A673 (cell line): ENCODE results near the gene DIP2A. TPM values are rescaled to one million over a fixed set of nuclear protein-coding genes. Genes with fewer than 3 reads are reported as not detected.
A peak's percentile ranks its signal among the peaks of the same experiment; 100 is the strongest.

Source experiments
- BruUV-seq: library from RNA; stranded (reverse); fragments of 400-500 nt; replicated peaks from 2 replicates; lab custom pipeline; 2021; lab: Mats Ljungman, UMichigan
- CTCF ChIA-PET: fragments of 300-600 bp; sonication (Branson Sonifier 250); formaldehyde crosslinking; loops from one replicate; lab custom pipeline; 2022; ENCODE audit warnings: antibody characterized with exemption; lab: Charles Lee
- POLR2A ChIA-PET: fragments of 300-600 bp; sonication (Branson Sonifier 250); formaldehyde crosslinking; loops from one replicate; lab custom pipeline; 2022; ENCODE audit warnings: antibody characterized with exemption; ENCODE audit not compliant: low non-redundant PET; lab: Charles Lee
- DNase-seq: peaks from one replicate; pipeline ENCODE4 v3.0.0-alpha.2; 2015; ENCODE audit warnings: low spot score
- H3K27ac ChIP-seq: fragments of 200-600 bp; sonication (generic); 2 replicates; pipeline ENCODE4 v1.5.1; 2016; ENCODE audit warnings: mixed run types, low read depth, mild to moderate bottlenecking, mixed read lengths, antibody characterized with exemption, low read length; ENCODE audit not compliant: poor library complexity, severe bottlenecking
- H3K27me3 ChIP-seq: fragments of 200-600 bp; sonication (generic); replicated peaks from 2 replicates; pipeline ENCODE4 v1.6.1; 2017; ENCODE audit warnings: mixed run types, low read depth, mild to moderate bottlenecking, mixed read lengths, antibody characterized with exemption, low read length; ENCODE audit not compliant: insufficient read depth, poor library complexity
- H3K36me3 ChIP-seq: fragments of 200-600 bp; sonication (generic); 2 replicates; pipeline ENCODE4 v1.6.1; 2016; ENCODE audit warnings: mixed run types, mild to moderate bottlenecking, mixed read lengths, antibody characterized with exemption, low read length; ENCODE audit not compliant: insufficient read depth, poor library complexity, severe bottlenecking
- H3K4me1 ChIP-seq: fragments of 200-600 bp; sonication (generic); 2 replicates; pipeline ENCODE4 v1.6.1; 2017; ENCODE audit warnings: mixed run types, mild to moderate bottlenecking, mixed read lengths, antibody characterized with exemption, low read length; ENCODE audit not compliant: insufficient read depth, poor library complexity, severe bottlenecking
- H3K4me3 ChIP-seq: fragments of 200-600 bp; sonication (generic); 2 replicates; pipeline ENCODE4 v1.5.1; 2016; ENCODE audit warnings: low read depth, mixed run types, mild to moderate bottlenecking, mixed read lengths, low read length; ENCODE audit not compliant: poor library complexity, severe bottlenecking
- H3K9me3 ChIP-seq: fragments of 200-600 bp; sonication (generic); 2 replicates; pipeline ENCODE4 v1.6.1; 2016; ENCODE audit warnings: mixed run types, low read depth, mild to moderate bottlenecking, mixed read lengths, antibody characterized with exemption, low read length; ENCODE audit not compliant: poor library complexity, severe bottlenecking
- EZH2 ChIP-seq: fragments of 200-600 bp; sonication (generic); IDR thresholded peaks from 2 replicates; pipeline ENCODE4 v1.6.1; 2017; ENCODE audit warnings: borderline replicate concordance, low read depth, mild to moderate bottlenecking, mixed read lengths, antibody characterized with exemption, low read length; ENCODE audit not compliant: poor library complexity, severe bottlenecking
- intact Hi-C: fragments of 100-400 bp; cut with micrococcal nuclease; formaldehyde crosslinking; loops from one replicate; pipeline ENCODE4 v1.10.0; 2022; ENCODE audit not compliant: unreplicated experiment
- total RNA-seq: library from RNA; stranded (reverse); gene quantifications from 2 replicates; pipeline ENCODE4 v1.2.3, GENCODE V29; 2021
- TF ChIP-seq, protein P1 (sequence below): fragments of 300-800, 200-600 bp; sonication (generic); conservative IDR thresholded peaks from 2 replicates; pipeline ENCODE4 v1.5.1; 2017; ENCODE audit warnings: low read depth, mild to moderate bottlenecking, antibody characterized with exemption, low read length, moderate library complexity, mixed read lengths

Gene DIP2A
- total RNA-seq, 1 experiment from 2014 or later, result 37.3 TPM

DNA sequence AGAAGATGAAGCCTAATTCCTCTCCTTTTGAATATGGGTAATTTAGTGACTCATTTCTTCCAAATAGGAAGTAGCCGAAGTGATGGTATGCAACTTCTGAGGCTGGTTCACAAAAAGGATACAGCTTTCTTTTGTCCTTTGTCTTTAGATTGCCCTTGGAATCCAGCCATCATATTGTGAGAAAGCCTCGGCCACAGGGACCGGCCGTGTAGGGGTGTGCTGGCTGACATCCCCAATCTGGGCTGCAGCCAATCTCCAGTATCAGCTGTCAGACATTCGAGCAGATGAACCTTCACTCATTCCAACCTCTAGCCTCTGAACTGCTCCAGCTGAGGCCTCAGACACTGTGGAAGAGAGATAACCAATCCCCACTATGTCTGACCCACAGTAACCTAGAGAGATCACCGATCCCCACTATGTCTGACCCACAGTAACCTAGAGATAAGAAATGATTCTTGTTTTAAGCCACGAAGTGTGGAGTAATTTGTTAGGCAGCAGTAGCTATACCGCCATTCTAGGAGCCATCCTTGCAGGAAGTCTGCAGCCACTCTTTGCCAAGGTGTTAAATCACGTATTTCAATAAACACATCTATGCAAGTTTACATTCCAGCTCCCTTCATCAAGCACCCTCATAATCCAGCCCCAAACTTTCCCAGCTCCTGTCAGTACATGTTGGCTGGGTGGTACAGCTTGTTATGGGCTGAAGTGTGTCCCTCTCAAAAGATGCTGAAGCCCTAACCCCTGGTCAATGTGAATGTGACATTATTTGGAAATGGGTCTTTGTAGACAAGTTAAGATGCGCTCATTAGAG, 2.9 kb upstream of the DIP2A start:
- H3K27me3 ChIP-seq, result no peaks in the 10 kb centered on the region
- peak overlapping the region; percentile 24 for H3K27ac ChIP-seq
- peaks cover 10% of the 10 kb centered on the region for H3K36me3 ChIP-seq
- H3K4me3 ChIP-seq, result no peak overlapping the region
- intact Hi-C loops, result no loop called here
- BruUV-seq, result no TSS peak
- CTCF ChIA-PET, result no interaction called here
- peaks cover 29% of the 10 kb centered on the region for H3K4me1 ChIP-seq
- no peaks in the 10 kb centered on the region for H3K9me3 ChIP-seq
- POLR2A ChIA-PET, result no interaction called here
- TF ChIP-seq, protein P1, sequence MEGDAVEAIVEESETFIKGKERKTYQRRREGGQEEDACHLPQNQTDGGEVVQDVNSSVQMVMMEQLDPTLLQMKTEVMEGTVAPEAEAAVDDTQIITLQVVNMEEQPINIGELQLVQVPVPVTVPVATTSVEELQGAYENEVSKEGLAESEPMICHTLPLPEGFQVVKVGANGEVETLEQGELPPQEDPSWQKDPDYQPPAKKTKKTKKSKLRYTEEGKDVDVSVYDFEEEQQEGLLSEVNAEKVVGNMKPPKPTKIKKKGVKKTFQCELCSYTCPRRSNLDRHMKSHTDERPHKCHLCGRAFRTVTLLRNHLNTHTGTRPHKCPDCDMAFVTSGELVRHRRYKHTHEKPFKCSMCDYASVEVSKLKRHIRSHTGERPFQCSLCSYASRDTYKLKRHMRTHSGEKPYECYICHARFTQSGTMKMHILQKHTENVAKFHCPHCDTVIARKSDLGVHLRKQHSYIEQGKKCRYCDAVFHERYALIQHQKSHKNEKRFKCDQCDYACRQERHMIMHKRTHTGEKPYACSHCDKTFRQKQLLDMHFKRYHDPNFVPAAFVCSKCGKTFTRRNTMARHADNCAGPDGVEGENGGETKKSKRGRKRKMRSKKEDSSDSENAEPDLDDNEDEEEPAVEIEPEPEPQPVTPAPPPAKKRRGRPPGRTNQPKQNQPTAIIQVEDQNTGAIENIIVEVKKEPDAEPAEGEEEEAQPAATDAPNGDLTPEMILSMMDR, result no peak
- TF ChIP-seq EZH2, result no peak
- peak; percentile 66 for DNase-seq

DNA sequence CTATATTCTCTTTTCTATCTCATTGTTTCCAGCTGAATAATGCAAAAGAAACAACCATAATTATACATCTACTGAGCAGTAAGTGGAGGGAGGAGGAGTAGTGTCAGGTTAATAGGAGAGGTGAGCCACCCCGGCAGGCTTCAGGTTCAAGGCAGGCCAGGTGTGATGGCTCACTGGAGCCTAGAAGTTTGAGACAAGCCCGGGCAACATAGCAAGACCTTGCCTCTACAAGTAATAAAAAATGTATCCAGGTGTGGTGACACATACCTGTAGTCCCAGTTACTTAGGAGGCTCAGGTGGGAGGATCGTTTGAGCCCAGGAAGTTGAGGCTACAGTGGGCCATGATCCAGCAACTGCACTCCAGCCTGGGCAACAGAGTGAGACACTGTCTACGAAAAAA, 1.9 kb upstream of the DIP2A start:
- Histone ChIP-seq H3K4me3 (no peak overlapping the region), H3K4me1 (peaks cover 29% of the 10 kb centered on the region), H3K9me3 (no peaks in the 10 kb centered on the region), H3K27ac (no peak overlapping the region), H3K27me3 (no peaks in the 10 kb centered on the region), H3K36me3 (peaks cover 10% of the 10 kb centered on the region)
- intact Hi-C loops, result no loop called here
- DNase-seq, result no peak
- no peak for TF ChIP-seq EZH2
- TF ChIP-seq, protein P1, result no peak
- CTCF ChIA-PET, result no interaction called here
- BruUV-seq, result no TSS peak
- POLR2A ChIA-PET, result no interaction called here

DNA sequence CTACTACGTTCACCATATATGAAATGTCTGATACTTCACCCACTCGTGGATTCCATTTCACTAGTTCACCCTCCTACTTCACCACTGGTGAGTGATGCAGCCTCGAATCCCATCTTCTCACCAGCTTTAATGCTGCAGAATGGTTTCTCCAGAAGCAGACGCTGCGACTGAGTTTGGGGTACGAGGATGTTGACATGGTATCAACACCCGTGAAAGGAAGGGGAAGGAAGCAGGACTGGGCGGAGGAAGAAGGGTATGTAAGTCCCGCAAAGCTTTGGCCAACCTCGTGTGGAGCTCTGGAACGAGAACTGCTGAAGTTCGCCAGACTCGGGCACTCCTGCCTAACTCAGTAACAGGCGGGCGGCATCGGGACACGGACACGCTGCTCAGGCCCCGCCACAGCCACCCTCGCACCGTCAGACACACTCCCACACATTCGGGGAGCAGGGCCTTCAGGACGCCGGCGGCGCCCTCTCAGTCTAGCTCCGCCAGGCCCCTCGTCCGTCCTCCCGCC, 833 bp upstream of the DIP2A start:
- Histone ChIP-seq H3K4me3 (peak overlapping the region; percentile 97), H3K27ac (peak overlapping the region; percentile 93), H3K4me1 (peaks cover 29% of the 10 kb centered on the region), H3K36me3 (peaks cover 10% of the 10 kb centered on the region), H3K27me3 (no peaks in the 10 kb centered on the region), H3K9me3 (no peaks in the 10 kb centered on the region)
- ChIA-PET POLR2A (no interaction called here), CTCF (no interaction called here)
- no TSS peak for BruUV-seq
- intact Hi-C loops, result no loop called here
- DNase-seq, result peak; percentile 42
- TF ChIP-seq, protein P1, result no peak
- TF ChIP-seq EZH2, result no peak
